Stomach (tissue), 4 donors: ENCODE results near the gene TMEM132C.

Experiments
- POLR2A ChIP-seq, 4 donors: fragments of 450-650 bp; IDR thresholded peaks; one replicate each; pipeline ENCODE4 v1.6.1; 2016; ENCODE audit warnings: antibody characterized with exemption in 4 of 4, control low read depth in 2 of 4, mild to moderate bottlenecking in 1 of 4, moderate library complexity in 1 of 4
- POLR2AphosphoS5 ChIP-seq, 3 donors: sonication (generic); formaldehyde crosslinking; IDR thresholded peaks; one replicate each; pipeline ENCODE4 v1.6.1; 2016; ENCODE audit warnings: antibody characterized with exemption in 3 of 3

GRCh38 chr12:128734371-128734770, 467.4 kb downstream of the TMEM132C start:
- TF ChIP-seq POLR2A (IDR thresholded peaks at IDR 0.05) = no peak
- no peak for TF ChIP-seq POLR2AphosphoS5 (IDR thresholded peaks at IDR 0.05)
